A549 (cell line): ENCODE measurements around the gene ATXN10. TPM values are rescaled to one million over a fixed set of nuclear protein-coding genes. Genes with fewer than 3 reads are reported as not detected.

Source experiments
- ATAC-seq, 2 experiments: fragments of 200-7000 bp in 1 of 2; fragments of >200 bp in 1 of 2; cut with Nextera tagmentation in 1 of 2; cut with Tn5 transposase in 1 of 2; 3 replicates each; pipeline versions ENCODE4 v1.8.0 to v1.9.1; 2018 to 2020; ENCODE audit warnings: mild to moderate bottlenecking in 1 of 2, moderate library complexity in 1 of 2
- CTCF ChIA-PET: fragments of 300-600 bp; sonication (Branson Sonifier 250); formaldehyde crosslinking; extraction: SDS; loops from one replicate; lab custom pipeline; 2021; ENCODE audit warnings: antibody characterized with exemption, inconsistent platforms; lab: Yijun Ruan, JAX
- POLR2A ChIA-PET: fragments of 350-600 bp; formaldehyde crosslinking; extraction: SDS; loops from one replicate; lab custom pipeline; 2021; ENCODE audit warnings: antibody characterized with exemption, inconsistent platforms; lab: Yijun Ruan, JAX
- DNase-seq, 2 experiments: peaks; one replicate each; pipeline versions ENCODE4 v3.0.0 to v3.0.0-alpha.2; 2011 to 2016; ENCODE audit warnings: low read depth in 1 of 2, low spot score in 1 of 2
- FAIRE-seq: peaks from 2 replicates; lab custom pipeline; 2011; peaks lifted over from hg19 to GRCh38; lab: Jason Lieb, UNC
- H3K27ac ChIP-seq, 2 experiments: fragments of >200 bp; sonication (Bioruptor Twin); formaldehyde crosslinking; 3 replicates each; pipeline ENCODE4 v1.5.1; 2016 to 2017
- H3K4me1 ChIP-seq: fragments of >200 bp; sonication (Bioruptor Twin); formaldehyde crosslinking; 3 replicates; pipeline ENCODE4 v1.6.1; 2016
- H3K4me2 ChIP-seq: fragments of >200 bp; sonication (Bioruptor Twin); formaldehyde crosslinking; 3 replicates; pipeline ENCODE4 v1.6.1; 2016
- H3K4me3 ChIP-seq: fragments of >200 bp; sonication (Bioruptor Twin); formaldehyde crosslinking; 3 replicates; pipeline ENCODE4 v1.5.1; 2016
- H3K9me3 ChIP-seq: fragments of >200 bp; sonication (Bioruptor Twin); formaldehyde crosslinking; 3 replicates; pipeline ENCODE4 v1.6.1; 2016
- CBX2 ChIP-seq: fragments of 200-600 bp; sonication (generic); IDR thresholded peaks from 2 replicates; pipeline ENCODE4 v1.6.1; 2016; ENCODE audit warnings: low read depth, mild to moderate bottlenecking, borderline replicate concordance
- CHD2 ChIP-seq: fragments of 150-350 bp; IDR thresholded peaks from 2 replicates; pipeline ENCODE4 v1.6.1; 2014; ENCODE audit warnings: low read length; ENCODE audit not compliant: partially characterized antibody
- CHD4 ChIP-seq: fragments of 200-600 bp; sonication (generic); IDR thresholded peaks from 2 replicates; pipeline ENCODE4 v1.6.1; 2016; ENCODE audit warnings: antibody characterized with exemption, mild to moderate bottlenecking, borderline replicate concordance
- FOSL2 ChIP-seq, 2 experiments: fragments of 450-650 bp in 1 of 2; fragments of >200 bp in 1 of 2; sonication (Bioruptor Twin) in 1 of 2; formaldehyde crosslinking; IDR thresholded peaks; 2 replicates each; pipeline versions ENCODE4 v1.5.0 to v1.6.1; 2016 to 2020; ENCODE audit warnings: mild to moderate bottlenecking in 1 of 2, moderate library complexity in 1 of 2
- FOXS1 ChIP-seq: fragments of 250-450 bp; sonication (Bioruptor Pico); IDR thresholded peaks from 2 replicates; pipeline ENCODE4 v1.5.0; 2020; ENCODE audit warnings: mild to moderate bottlenecking, moderate library complexity
- HEYL ChIP-seq: fragments of 250-450 bp; sonication (Bioruptor Pico); IDR thresholded peaks from 2 replicates; pipeline ENCODE4 v1.8.0; 2021; ENCODE audit warnings: mild to moderate bottlenecking, moderate library complexity
- HOXA7 ChIP-seq: fragments of 250-450 bp; sonication (Bioruptor Pico); IDR thresholded peaks from 2 replicates; pipeline ENCODE4 v1.5.0; 2020; ENCODE audit warnings: mild to moderate bottlenecking, moderate library complexity
- HOXB13 ChIP-seq: fragments of 250-450 bp; sonication (Bioruptor Pico); IDR thresholded peaks from 2 replicates; pipeline ENCODE4 v1.5.0; 2020; ENCODE audit warnings: low read depth, mild to moderate bottlenecking, moderate library complexity
- JUN ChIP-seq, 2 experiments: fragments of >200 bp; sonication (Bioruptor Twin); formaldehyde crosslinking; IDR thresholded peaks; 2 replicates in 1 of 2; 3 replicates in 1 of 2; pipeline ENCODE4 v1.6.1; 2016 to 2017
- MAFK ChIP-seq: fragments of 450-650 bp; IDR thresholded peaks from 2 replicates; pipeline ENCODE4 v1.6.1; 2014; ENCODE audit not compliant: partially characterized antibody
- NFE2L2 ChIP-seq: fragments of 150-350 bp; conservative IDR thresholded peaks from 2 replicates; pipeline ENCODE4 v1.6.1; 2014; ENCODE audit warnings: low read length
- NPAS2 ChIP-seq: fragments of 250-450 bp; sonication (Bioruptor Pico); IDR thresholded peaks from 2 replicates; pipeline ENCODE4 v1.8.0; 2022; ENCODE audit warnings: mild to moderate bottlenecking, moderate library complexity, borderline replicate concordance
- PHF8 ChIP-seq: fragments of 200-600 bp; sonication (generic); IDR thresholded peaks from 2 replicates; pipeline ENCODE4 v1.6.1; 2016; ENCODE audit warnings: low read depth, mild to moderate bottlenecking, antibody characterized with exemption, moderate library complexity, borderline replicate concordance
- POLR2AphosphoS2 ChIP-seq: conservative IDR thresholded peaks from 2 replicates; pipeline ENCODE4 v1.6.1; 2012; ENCODE audit warnings: low read length, improper control_type of control experiment, inconsistent platforms
- RFX5 ChIP-seq: fragments of 450-650 bp; IDR thresholded peaks from 2 replicates; pipeline ENCODE4 v1.7.1; 2014; ENCODE audit warnings: antibody characterized with exemption, mild to moderate bottlenecking, moderate library complexity
- SMC3 ChIP-seq: fragments of >200 bp; sonication (Bioruptor Twin); formaldehyde crosslinking; IDR thresholded peaks from 3 replicates; pipeline ENCODE4 v1.6.1; 2018; ENCODE audit warnings: inconsistent platforms
- SREBF2 ChIP-seq: fragments of 450-650 bp; IDR thresholded peaks from 2 replicates; pipeline ENCODE4 v1.6.1; 2014; ENCODE audit warnings: mild to moderate bottlenecking, moderate library complexity
- TP53 ChIP-seq: fragments of 250-450 bp; sonication (Bioruptor Pico); IDR thresholded peaks from 2 replicates; pipeline ENCODE4 v1.5.0; 2021; ENCODE audit warnings: mild to moderate bottlenecking, moderate library complexity
- ZC3H11A ChIP-seq: fragments of 450-650 bp; IDR thresholded peaks from 2 replicates; pipeline ENCODE4 v1.6.1; 2014; ENCODE audit warnings: antibody characterized with exemption, mild to moderate bottlenecking
- ZFP36 ChIP-seq: fragments of 450-650 bp; IDR thresholded peaks from 2 replicates; pipeline ENCODE4 v1.6.1; 2014; ENCODE audit warnings: borderline replicate concordance; ENCODE audit not compliant: partially characterized antibody
- ZNF302 ChIP-seq: fragments of 250-450 bp; sonication (Bioruptor Pico); IDR thresholded peaks from 2 replicates; pipeline ENCODE4 v1.9.0; 2021; ENCODE audit warnings: inconsistent platforms, mild to moderate bottlenecking, moderate library complexity
- WGBS: methylation state at CpG from one replicate; pipeline ENCODE4 v1.1.6; 2017; ENCODE audit errors: missing lambda C conversion rate; 5-methylcytosine and 5-hydroxymethylcytosine counted together
- polyA plus RNA-seq, 4 experiments: library from polyadenylated mRNA; depleted of rRNA in 3 of 4; stranded (reverse); fragments of >200 nt; fragmentation: RNase III in 1 of 4; extraction: RNeasy Plus Mini Kit Qiagen cat#74134 plus additional on column Dnase treatment in 1 of 4; gene quantifications; 2 replicates in 3 of 4; 3 replicates in 1 of 4; pipeline ENCODE4 v1.2.3, GENCODE V29; 2011 to 2017
- TF ChIP-seq, protein P1 (sequence below): fragments of 250-450 bp; sonication (Bioruptor Pico); IDR thresholded peaks from 2 replicates; pipeline ENCODE4 v1.5.0; 2021; ENCODE audit warnings: mild to moderate bottlenecking, moderate library complexity, borderline replicate concordance
- TF ChIP-seq, protein P2 (sequence below): fragments of >200 bp; sonication (Bioruptor Twin); formaldehyde crosslinking; IDR thresholded peaks from 2 replicates; pipeline ENCODE4 v1.6.1; 2016

Gene ATXN10
- polyA plus RNA-seq, 2 of the 4 experiments (the other 2 are of a cell fraction), result 126 to 281 TPM

- TF ChIP-seq NPAS2, result no peak
- TF ChIP-seq PHF8, result no peak
- no peak for TF ChIP-seq SREBF2
- no peak for TF ChIP-seq POLR2AphosphoS2
- TF ChIP-seq HEYL, result no peak
- no peak for TF ChIP-seq FOXS1 (CRISPR knock-in tag)
- no peak for TF ChIP-seq NFE2L2
- no peak for TF ChIP-seq HOXB13 (CRISPR knock-in tag)
- TF ChIP-seq, protein P1, sequence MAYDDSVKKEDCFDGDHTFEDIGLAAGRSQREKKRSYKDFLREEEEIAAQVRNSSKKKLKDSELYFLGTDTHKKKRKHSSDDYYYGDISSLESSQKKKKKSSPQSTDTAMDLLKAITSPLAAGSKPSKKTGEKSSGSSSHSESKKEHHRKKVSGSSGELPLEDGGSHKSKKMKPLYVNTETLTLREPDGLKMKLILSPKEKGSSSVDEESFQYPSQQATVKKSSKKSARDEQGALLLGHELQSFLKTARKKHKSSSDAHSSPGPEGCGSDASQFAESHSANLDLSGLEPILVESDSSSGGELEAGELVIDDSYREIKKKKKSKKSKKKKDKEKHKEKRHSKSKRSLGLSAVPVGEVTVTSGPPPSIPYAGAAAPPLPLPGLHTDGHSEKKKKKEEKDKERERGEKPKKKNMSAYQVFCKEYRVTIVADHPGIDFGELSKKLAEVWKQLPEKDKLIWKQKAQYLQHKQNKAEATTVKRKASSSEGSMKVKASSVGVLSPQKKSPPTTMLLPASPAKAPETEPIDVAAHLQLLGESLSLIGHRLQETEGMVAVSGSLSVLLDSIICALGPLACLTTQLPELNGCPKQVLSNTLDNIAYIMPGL (CRISPR knock-in tag), result no peak
- no peak for TF ChIP-seq HOXA7
- TF ChIP-seq CHD4, result no peak
These were observed 213.7 kb downstream of the ATXN10 start (continued) for GRCh38 chr22:45885171-45885840.

DNA sequence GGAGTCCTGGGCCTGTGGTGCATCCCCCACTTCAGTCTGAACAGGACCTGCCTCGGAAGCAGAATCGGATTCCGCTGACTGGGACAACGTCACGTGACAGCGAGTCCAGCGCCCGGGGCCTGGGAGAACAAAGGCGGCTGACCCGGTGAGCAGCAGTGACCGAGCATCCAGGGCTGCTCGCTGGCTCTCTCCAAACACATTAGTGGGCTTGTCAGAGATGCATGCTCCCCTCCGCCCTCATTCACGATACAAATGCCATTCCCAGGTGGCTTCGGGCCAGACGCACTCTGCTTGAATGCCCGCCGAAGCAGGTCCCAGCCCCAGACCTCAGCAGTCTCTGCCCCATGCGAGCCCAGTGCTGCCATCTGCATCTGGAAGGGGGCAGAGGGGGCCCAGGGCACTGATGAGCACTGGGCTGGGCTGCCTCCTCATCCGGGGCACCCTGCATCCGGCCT, 214.3 kb downstream of the ATXN10 start:
- no peak for FAIRE-seq
- WGBS, result 95% methylated on average over 14 of the region's 21 CpGs
- TF ChIP-seq RFX5 (no peak), MAFK (no peak), TP53 (CRISPR knock-in tag) (no peak), CHD2 (no peak), SMC3 (no peak), ZC3H11A (no peak), FOSL2 (IDR thresholded peaks at IDR 0.05) (no peak), FOSL2 (CRISPR knock-in tag; IDR thresholded peaks at IDR 0.05) (no peak)
- TF ChIP-seq, protein P2, sequence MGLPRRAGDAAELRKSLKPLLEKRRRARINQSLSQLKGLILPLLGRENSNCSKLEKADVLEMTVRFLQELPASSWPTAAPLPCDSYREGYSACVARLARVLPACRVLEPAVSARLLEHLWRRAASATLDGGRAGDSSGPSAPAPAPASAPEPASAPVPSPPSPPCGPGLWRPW, result no peak
- POLR2A ChIA-PET, result no interaction called here
- ATAC-seq, result peak in 1 of 2 experiments; percentile 10; a peak in 1 of 6 replicates
- no peaks in the 10 kb centered on the region for H3K9me3 ChIP-seq
- CTCF ChIA-PET, result no interaction called here
- no peak for DNase-seq
- no peak overlapping the region for H3K27ac ChIP-seq
- no peak overlapping the region for H3K4me3 ChIP-seq
- no peaks in the 10 kb centered on the region for H3K4me1 ChIP-seq
- no peak overlapping the region for H3K4me2 ChIP-seq

- TF ChIP-seq, protein P2, result no peak
- no peak for TF ChIP-seq ZNF302 (CRISPR knock-in tag)
- no peak for TF ChIP-seq JUN (IDR thresholded peaks at IDR 0.05)
- no peak for TF ChIP-seq PHF8
- TF ChIP-seq CBX2, result no peak
- peak; percentile 95 for TF ChIP-seq ZFP36
- TF ChIP-seq CHD2, result no peak
- FAIRE-seq, result no peak
- ChIA-PET CTCF (no interaction called here), POLR2A (no interaction called here)
- Histone ChIP-seq H3K4me2 (no peak overlapping the region), H3K27ac (no peak overlapping the region), H3K4me3 (no peak overlapping the region), H3K9me3 (no peaks in the 10 kb centered on the region), H3K4me1 (no peaks in the 10 kb centered on the region)
- no peak for DNase-seq
- WGBS, result 87% methylated on average over 7 of the region's 7 CpGs
- ATAC-seq, result no peak
These were observed 214.9 kb downstream of the ATXN10 start for GRCh38 chr22:45886540-45886939.
